ENCODE data around the gene CCDC197.

The CCDC197 gene

DNA sequence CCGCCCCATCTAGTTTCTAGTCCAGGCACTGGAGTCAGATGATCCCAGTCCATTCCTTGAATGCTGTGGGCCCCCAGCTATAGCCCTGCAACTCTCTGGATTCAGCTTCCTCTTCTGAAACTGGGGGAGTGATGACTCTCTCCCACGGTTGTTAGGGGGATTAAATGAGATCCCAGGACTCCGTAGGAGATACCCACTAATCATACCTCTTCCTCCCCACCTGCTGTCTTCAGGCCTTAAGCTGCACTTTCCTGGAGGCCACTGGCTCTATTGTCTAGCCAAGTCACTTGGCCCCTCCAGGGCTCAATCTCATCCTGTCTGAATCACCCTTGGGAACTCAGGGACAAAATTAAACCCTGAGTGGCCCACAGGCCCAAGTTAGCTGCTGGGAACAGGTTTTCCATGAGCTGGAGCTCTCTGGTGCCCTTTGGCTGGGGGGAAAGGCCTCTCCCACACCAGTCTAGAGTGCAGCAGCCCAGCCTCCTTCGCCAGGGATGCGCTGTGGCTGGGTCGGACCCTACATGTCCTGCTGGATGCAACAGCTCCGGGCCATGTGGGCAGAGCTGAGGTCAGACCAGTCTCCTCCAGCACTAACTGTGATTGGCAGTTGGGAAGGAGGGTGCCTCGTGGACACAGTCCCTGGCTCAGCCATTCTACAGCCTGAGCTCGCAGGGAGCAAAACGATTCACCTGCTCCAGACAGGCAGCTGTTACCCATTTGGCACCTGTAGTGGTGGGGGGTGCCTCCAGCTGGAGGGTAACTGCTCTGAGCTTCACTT lies 14.7 kb upstream of the CCDC197 start:
- Histone ChIP-seq H4K20me1 (ENCODE audit: insufficient read depth) (no peaks in the 10 kb centered on the region), H3K4me2 (no peak overlapping the region), H3K27ac (no peak overlapping the region), H3K79me2 (ENCODE audit: insufficient read depth, low read depth) (no peaks in the 10 kb centered on the region), H3K4me3 (IDR thresholded peaks at IDR 0.05; ENCODE audit: insufficient read depth, low read depth, low read length) (no peak overlapping the region), H2AFZ (ENCODE audit: low read depth) (no peak overlapping the region), H3K27me3 (ENCODE audit: insufficient read depth, low read depth) (no peaks in the 10 kb centered on the region), H3K4me1 (ENCODE audit: low read depth, poor library complexity, severe bottlenecking) (peaks cover 62% of the 10 kb centered on the region), H3K9ac (no peak overlapping the region), H3K36me3 (ENCODE audit: insufficient read depth) (no peaks in the 10 kb centered on the region)
- TF ChIP-seq CTCF (conservative IDR thresholded peaks at IDR 0.05; ENCODE audit: low read depth, low read length): no peak

GRCh38 chr14:93984070-93984469 lies 13.0 kb upstream of the CCDC197 start:
- no peaks in the 10 kb centered on the region for H3K79me2 ChIP-seq (ENCODE audit: insufficient read depth, low read depth)
- H3K27ac ChIP-seq: no peak overlapping the region
- no peaks in the 10 kb centered on the region for H4K20me1 ChIP-seq (ENCODE audit: insufficient read depth)
- H3K4me1 ChIP-seq (ENCODE audit: low read depth, poor library complexity, severe bottlenecking): peaks cover 45% of the 10 kb centered on the region
- H3K9ac ChIP-seq: no peak overlapping the region
- H3K27me3 ChIP-seq (ENCODE audit: insufficient read depth, low read depth): no peaks in the 10 kb centered on the region
- no peak overlapping the region for H2AFZ ChIP-seq (ENCODE audit: low read depth)
- no peak overlapping the region for H3K4me3 ChIP-seq (IDR thresholded peaks at IDR 0.05; ENCODE audit: insufficient read depth, low read depth, low read length)
- H3K4me2 ChIP-seq: no peak overlapping the region
- no peak for TF ChIP-seq CTCF (conservative IDR thresholded peaks at IDR 0.05; ENCODE audit: low read depth, low read length)
- no peaks in the 10 kb centered on the region for H3K36me3 ChIP-seq (ENCODE audit: insufficient read depth)

DNA sequence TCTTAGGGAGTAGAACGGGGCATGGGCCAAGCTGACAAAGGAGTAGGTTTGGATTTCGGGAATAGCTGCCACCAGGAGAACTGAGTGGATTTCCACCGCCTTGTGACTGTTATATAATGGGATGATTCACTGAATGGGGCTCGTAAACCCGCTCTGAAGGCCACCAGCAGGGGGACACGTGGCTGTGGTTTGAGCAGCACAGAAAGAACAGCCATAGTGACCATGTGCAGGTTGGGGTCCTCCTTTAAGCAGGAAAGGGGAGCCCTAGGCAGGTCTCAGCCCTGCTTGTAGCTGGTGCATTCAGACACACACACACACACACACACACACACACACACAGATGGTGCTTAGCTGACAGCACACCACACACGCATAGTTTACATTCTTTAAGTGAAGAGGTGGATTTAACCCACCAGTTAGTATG lies 12.1 kb upstream of the CCDC197 start:
- Histone ChIP-seq H2AFZ (ENCODE audit: low read depth) (no peak overlapping the region), H3K27ac (no peak overlapping the region), H3K4me3 (IDR thresholded peaks at IDR 0.05; ENCODE audit: insufficient read depth, low read depth, low read length) (no peak overlapping the region), H3K36me3 (ENCODE audit: insufficient read depth) (no peaks in the 10 kb centered on the region), H3K4me2 (no peak overlapping the region), H4K20me1 (ENCODE audit: insufficient read depth) (no peaks in the 10 kb centered on the region), H3K9ac (no peak overlapping the region), H3K4me1 (ENCODE audit: low read depth, poor library complexity, severe bottlenecking) (peaks cover 36% of the 10 kb centered on the region), H3K27me3 (ENCODE audit: insufficient read depth, low read depth) (no peaks in the 10 kb centered on the region), H3K79me2 (ENCODE audit: insufficient read depth, low read depth) (no peaks in the 10 kb centered on the region)
- no peak for TF ChIP-seq CTCF (conservative IDR thresholded peaks at IDR 0.05; ENCODE audit: low read depth, low read length)

GRCh38 chr14:93986955-93987354 lies 10.1 kb upstream of the CCDC197 start:
- TF ChIP-seq CTCF (conservative IDR thresholded peaks at IDR 0.05; ENCODE audit: low read depth, low read length): no peak
- Histone ChIP-seq H3K27me3 (ENCODE audit: insufficient read depth, low read depth) (no peaks in the 10 kb centered on the region), H3K36me3 (ENCODE audit: insufficient read depth) (no peaks in the 10 kb centered on the region), H4K20me1 (ENCODE audit: insufficient read depth) (no peaks in the 10 kb centered on the region), H3K4me1 (ENCODE audit: low read depth, poor library complexity, severe bottlenecking) (peaks cover 16% of the 10 kb centered on the region), H3K79me2 (ENCODE audit: insufficient read depth, low read depth) (no peaks in the 10 kb centered on the region), H3K4me2 (no peak overlapping the region), H2AFZ (ENCODE audit: low read depth) (no peak overlapping the region), H3K9ac (no peak overlapping the region), H3K4me3 (IDR thresholded peaks at IDR 0.05; ENCODE audit: insufficient read depth, low read depth, low read length) (no peak overlapping the region), H3K27ac (no peak overlapping the region)

Data from KMS-11 (cell line).